H1 (cell line): Measurements from ENCODE around the gene CREG2. TPM values are rescaled to one million over a fixed set of nuclear protein-coding genes. Genes with fewer than 3 reads are reported as not detected.

ENCODE experiments used
- CTCF ChIA-PET: fragments of 300-600 bp; sonication (Branson Sonifier 250); formaldehyde crosslinking; loops from one replicate; lab custom pipeline; 2021; ENCODE audit not compliant: partially characterized antibody; lab: Charles Lee
- POLR2A ChIA-PET: fragments of 300-600 bp; sonication (Branson Sonifier 250); formaldehyde crosslinking; loops from one replicate; lab custom pipeline; 2021; ENCODE audit warnings: inconsistent platforms; ENCODE audit not compliant: partially characterized antibody; lab: Charles Lee
- DNase-seq, 2 experiments: peaks; one replicate each; pipeline versions ENCODE4 v3.0.0 to v3.0.0-alpha.2; 2010 to 2022; ENCODE audit warnings: low spot score in 2 of 2, low read depth in 1 of 2, mixed read lengths in 1 of 2
- FAIRE-seq: peaks from 2 replicates; lab custom pipeline; 2011; peaks lifted over from hg19 to GRCh38; lab: Jason Lieb, UNC
- H2AFZ ChIP-seq: 2 replicates; pipeline ENCODE4 v1.8.1; 2012; ENCODE audit warnings: low read length, inconsistent platforms
- H2AK5ac ChIP-seq: 2 replicates; pipeline ENCODE4 v1.6.1; 2013; ENCODE audit warnings: low read depth, low read length
- H2BK120ac ChIP-seq: replicated peaks from 2 replicates; pipeline ENCODE3; 2013; ENCODE audit warnings: low read depth, low read length, inconsistent platforms
- H2BK12ac ChIP-seq: 2 replicates; pipeline ENCODE4 v1.6.1; 2013; ENCODE audit warnings: low read depth, low read length
- H2BK15ac ChIP-seq: 2 replicates; pipeline ENCODE4 v1.6.1; 2013; ENCODE audit warnings: low read length
- H2BK20ac ChIP-seq: 2 replicates; pipeline ENCODE4 v1.6.1; 2013; ENCODE audit warnings: low read length
- H2BK5ac ChIP-seq: 2 replicates; pipeline ENCODE4 v1.6.1; 2013; ENCODE audit warnings: low read depth, low read length
- H3K14ac ChIP-seq: 2 replicates; pipeline ENCODE4 v1.6.1; 2013; ENCODE audit warnings: inconsistent platforms; ENCODE audit not compliant: insufficient read length
- H3K18ac ChIP-seq: 2 replicates; pipeline ENCODE4 v1.6.1; 2013; ENCODE audit warnings: low read length; ENCODE audit errors: extremely low read depth
- H3K23ac ChIP-seq: 2 replicates; pipeline ENCODE4 v1.6.1; 2013; ENCODE audit warnings: inconsistent platforms; ENCODE audit not compliant: insufficient read length
- H3K23me2 ChIP-seq: 2 replicates; pipeline ENCODE4 v1.6.1; 2013; ENCODE audit warnings: low read depth, low read length
- H3K27ac ChIP-seq: 2 replicates; pipeline ENCODE4 v1.6.1; 2011; ENCODE audit warnings: low read depth, low read length, inconsistent platforms
- H3K27me3 ChIP-seq, 4 experiments: replicated peaks in 1 of 4; 1 replicate in 1 of 4; 2 replicates in 3 of 4; pipeline versions ENCODE4 v1.6.1 to v1.8.1; 2011 to 2013; ENCODE audit warnings: low read length in 3 of 4, mild to moderate bottlenecking in 3 of 4, inconsistent platforms in 2 of 4, mixed read lengths in 2 of 4, moderate library complexity in 1 of 4; ENCODE audit not compliant: control insufficient read depth in 3 of 4, insufficient read depth in 3 of 4; ENCODE audit errors: extremely low read depth in 1 of 4
- H3K36me3 ChIP-seq, 4 experiments: 2 replicates each; pipeline versions ENCODE4 v1.6.1 to v1.8.1; 2011 to 2013; ENCODE audit warnings: mild to moderate bottlenecking in 4 of 4, low read length in 3 of 4, moderate library complexity in 2 of 4, control low read depth in 1 of 4, inconsistent platforms in 1 of 4; ENCODE audit not compliant: insufficient read depth in 4 of 4, control insufficient read depth in 2 of 4
- H3K4ac ChIP-seq: replicated peaks from 2 replicates; pipeline ENCODE3; 2013; ENCODE audit warnings: low read length, low read depth, mixed read lengths, inconsistent platforms; ENCODE audit not compliant: insufficient read length
- H3K4me1 ChIP-seq, 4 experiments: replicated peaks in 1 of 4; 1 replicate in 1 of 4; 2 replicates in 3 of 4; pipeline versions ENCODE4 v1.6.1 to v1.8.1; 2011 to 2013; ENCODE audit warnings: low read length in 3 of 4, inconsistent platforms in 2 of 4, mixed read lengths in 1 of 4; ENCODE audit not compliant: insufficient read depth in 4 of 4, control insufficient read depth in 3 of 4
- H3K4me2 ChIP-seq, 2 experiments: 2 replicates each; pipeline versions ENCODE4 v1.6.1 to v1.8.1; 2011 to 2013; ENCODE audit warnings: low read depth in 2 of 2, low read length in 2 of 2, control low read depth in 1 of 2, inconsistent platforms in 1 of 2, mild to moderate bottlenecking in 1 of 2; ENCODE audit not compliant: insufficient read depth in 1 of 2
- H3K4me3 ChIP-seq, 4 experiments: fragments of 200-600, 300-600 bp in 1 of 4; sonication (generic), shearing (Covaris generic), sonication (Bioruptor Twin) in 1 of 4; 2 replicates each; pipeline versions ENCODE4 v1.5.1 to v1.8.1; 2011 to 2016; ENCODE audit warnings: low read length in 4 of 4, low read depth in 3 of 4, control low read depth in 2 of 4, inconsistent platforms in 2 of 4, mild to moderate bottlenecking in 2 of 4, mixed read lengths in 1 of 4, moderate library complexity in 1 of 4; ENCODE audit not compliant: insufficient read depth in 2 of 4; ENCODE audit errors: extremely low read depth in 1 of 4
- H3K56ac ChIP-seq: replicated peaks from 2 replicates; pipeline ENCODE3; 2013; ENCODE audit warnings: low read depth, mild to moderate bottlenecking, mixed read lengths, low read length, inconsistent platforms; ENCODE audit not compliant: insufficient read length
- H3K79me1 ChIP-seq: 2 replicates; pipeline ENCODE4 v1.6.1; 2013; ENCODE audit warnings: low read depth, low read length, control low read depth
- H3K79me2 ChIP-seq, 2 experiments: 2 replicates each; pipeline versions ENCODE4 v1.6.1 to v1.8.1; 2012 to 2013; ENCODE audit warnings: low read length in 2 of 2, mild to moderate bottlenecking in 2 of 2, inconsistent platforms in 1 of 2; ENCODE audit not compliant: insufficient read depth in 2 of 2, control insufficient read depth in 1 of 2
- H3K9ac ChIP-seq, 4 experiments: replicated peaks in 1 of 4; 1 replicate in 1 of 4; 2 replicates in 3 of 4; pipeline versions ENCODE4 v1.6.1 to v1.8.1; 2011 to 2013; ENCODE audit warnings: low read depth in 3 of 4, low read length in 3 of 4, control low read depth in 2 of 4, mild to moderate bottlenecking in 2 of 4, moderate library complexity in 2 of 4, inconsistent platforms in 1 of 4; ENCODE audit errors: extremely low read depth in 1 of 4
- H3K9me3 ChIP-seq, 2 experiments: 2 replicates each; pipeline versions ENCODE4 v1.6.1 to v1.8.1; 2012 to 2013; ENCODE audit warnings: mild to moderate bottlenecking in 2 of 2, moderate library complexity in 2 of 2, control low read depth in 1 of 2, inconsistent platforms in 1 of 2, low read depth in 1 of 2, low read length in 1 of 2, mixed read lengths in 1 of 2; ENCODE audit not compliant: insufficient read depth in 2 of 2
- H4K20me1 ChIP-seq, 2 experiments: replicated peaks in 1 of 2; 2 replicates each; pipeline versions ENCODE3 to v1.8.1; 2011 to 2013; ENCODE audit warnings: inconsistent platforms in 2 of 2, low read length in 2 of 2, mild to moderate bottlenecking in 1 of 2; ENCODE audit not compliant: insufficient read depth in 2 of 2, control insufficient read depth in 1 of 2
- H4K5ac ChIP-seq: 2 replicates; pipeline ENCODE4 v1.6.1; 2013; ENCODE audit warnings: low read length, low read depth, mixed read lengths, inconsistent platforms; ENCODE audit not compliant: insufficient read length
- H4K8ac ChIP-seq: 2 replicates; pipeline ENCODE4 v1.8.0; 2013; ENCODE audit warnings: mild to moderate bottlenecking, moderate library complexity, low read length, inconsistent platforms; ENCODE audit not compliant: insufficient read depth; ENCODE audit errors: extremely low read depth
- H4K91ac ChIP-seq: replicated peaks from 2 replicates; pipeline ENCODE3; 2013; ENCODE audit warnings: low read length, mixed read lengths, inconsistent platforms; ENCODE audit not compliant: insufficient read length
- BACH1 ChIP-seq: IDR thresholded peaks from 2 replicates; pipeline ENCODE4 v1.6.1; 2012; ENCODE audit warnings: low read length, improper control_type of control experiment
- BCL11A ChIP-seq, 2 experiments: IDR thresholded peaks; one replicate each; pipeline ENCODE4 v1.6.1; 2011; ENCODE audit warnings: low read depth in 2 of 2, low read length in 2 of 2, mild to moderate bottlenecking in 2 of 2
- CHD2 ChIP-seq: IDR thresholded peaks from 2 replicates; pipeline ENCODE4 v1.6.1; 2012; ENCODE audit warnings: low read length, improper control_type of control experiment
- CTBP2 ChIP-seq: IDR thresholded peaks from 2 replicates; pipeline ENCODE4 v1.7.0; 2011; ENCODE audit warnings: borderline replicate concordance, mild to moderate bottlenecking, moderate library complexity, mixed read lengths, low read length; ENCODE audit not compliant: insufficient read depth, insufficient read length
- KDM1A ChIP-seq: fragments of 200-600, 300-600 bp; sonication (generic); IDR thresholded peaks from 2 replicates; pipeline ENCODE4 v1.7.1; 2016; ENCODE audit warnings: mild to moderate bottlenecking, low read length, borderline replicate concordance
- NANOG ChIP-seq: IDR thresholded peaks from 2 replicates; pipeline ENCODE4 v1.6.1; 2011; ENCODE audit warnings: low read length, low read depth, mild to moderate bottlenecking, inconsistent platforms; ENCODE audit not compliant: insufficient read depth, poor library complexity, severe bottlenecking
- POLR2AphosphoS5 ChIP-seq: IDR thresholded peaks from 2 replicates; pipeline ENCODE4 v1.6.1; 2011; ENCODE audit warnings: low read depth, low read length
- RXRA ChIP-seq: IDR thresholded peaks from 2 replicates; pipeline ENCODE4 v1.6.1; 2011; ENCODE audit warnings: low read depth, mild to moderate bottlenecking, low read length, moderate library complexity; ENCODE audit not compliant: insufficient read depth
- SP1 ChIP-seq: IDR thresholded peaks from 2 replicates; pipeline ENCODE4 v1.6.1; 2011; ENCODE audit warnings: low read depth, low read length
- SP4 ChIP-seq: IDR thresholded peaks from 2 replicates; pipeline ENCODE4 v1.6.1; 2012; ENCODE audit warnings: low read length, inconsistent platforms
- YY1 ChIP-seq: IDR thresholded peaks from 2 replicates; pipeline ENCODE4 v1.6.1; 2011; ENCODE audit warnings: low read depth, mild to moderate bottlenecking, low read length
- ZNF274 ChIP-seq: IDR thresholded peaks from 2 replicates; pipeline ENCODE4 v1.7.0; 2012; ENCODE audit warnings: low read length, borderline replicate concordance; ENCODE audit errors: extremely low read depth
- WGBS, 2 experiments: shearing (Covaris generic) in 1 of 2; methylation state at CpG; one replicate each; pipeline versions ENCODE4 v1.1.6 to v1.1.7; 2013 to 2015; ENCODE audit warnings: low lambda C conversion rate in 2 of 2, mixed read lengths in 2 of 2, inconsistent platforms in 1 of 2, low coverage in 1 of 2, missing lambda C conversion rate in 1 of 2; ENCODE audit not compliant: insufficient replicate concordance in 2 of 2, insufficient coverage in 1 of 2, insufficient read length in 1 of 2; ENCODE audit errors: extremely low coverage in 1 of 2, missing lambda C conversion rate in 1 of 2; 5-methylcytosine and 5-hydroxymethylcytosine counted together
- polyA plus RNA-seq, 7 experiments: library from polyadenylated mRNA; depleted of rRNA in 3 of 7; stranded (reverse) in 5 of 7; unstranded in 2 of 7; fragments of >200 nt in 5 of 7; fragments of 200-250 nt in 2 of 7; gene quantifications; 1 replicate in 5 of 7; 2 replicates in 1 of 7; 4 replicates in 1 of 7; pipeline versions ENCODE4 v1.2.1 to v1.2.3, GENCODE V29; 2011 to 2013; ENCODE audit warnings: missing spikeins in 2 of 7, mixed read lengths in 2 of 7
- total RNA-seq: library from RNA; stranded (reverse); fragmentation: NEBNext Ultra II Directional; extraction: Animal tissue kit (Norgen Biotek cat#: 25700); gene quantifications from 2 replicates; pipeline ENCODE4 v1.2.1, GENCODE V29; 2021
- TF ChIP-seq, protein P1 (sequence below): IDR thresholded peaks from 2 replicates; pipeline ENCODE4 v1.6.1; 2012; ENCODE audit warnings: low read length, inconsistent platforms

Gene CREG2
- total and polyA plus RNA-seq, 2 of the 8 experiments (the other 6 are each of a cell fraction or from before 2014, with no cell fraction given) = 2.0 to 2.2 TPM

DNA sequence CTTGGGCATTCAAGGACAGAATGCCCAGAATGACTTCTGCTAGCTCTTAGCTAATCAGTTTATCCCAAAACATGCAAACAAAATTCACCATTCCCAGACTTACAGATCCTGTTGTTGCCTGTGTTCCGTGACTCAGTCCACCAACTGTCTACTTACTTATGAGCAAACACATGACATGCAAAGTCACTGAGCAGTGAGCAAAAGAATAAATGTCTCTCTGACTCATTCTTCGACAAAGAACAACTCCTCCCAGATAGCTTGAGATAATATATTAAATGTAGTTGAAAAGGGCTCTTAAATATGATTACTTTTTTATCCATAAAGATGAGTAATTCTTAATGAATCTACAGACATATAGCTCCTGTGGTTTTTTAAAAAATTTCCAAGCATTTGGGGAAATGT lies 9.0 kb upstream of the CREG2 start:
- H2BK20ac ChIP-seq = no peak overlapping the region
- H4K91ac ChIP-seq = no peak overlapping the region
- H2BK15ac ChIP-seq = no peak overlapping the region
- peaks cover 1 to 7% (median 3%) of the 10 kb centered on the region in 4 experiments; a peak in 4 of 7 replicates for H3K4me1 ChIP-seq
- CTCF ChIA-PET = interaction anchor here (1.2 to 5.4 kb wide), 5 partner anchors 9 to 54 kb away, joined by 3 to 32 read pairs (median 6); partner anchors contain the start of gene CREG2
- H4K8ac ChIP-seq = no peak overlapping the region
- 93% methylated on average over 2 of the region's 2 CpGs; no CpG with 5 or more reads in 1 of the 2 experiments for WGBS, 2 experiments
- no peaks in the 10 kb centered on the region for H3K79me2 ChIP-seq
- H2BK120ac ChIP-seq = no peak overlapping the region
- no peak overlapping the region for H2BK5ac ChIP-seq
- H3K4me3 ChIP-seq = no peak overlapping the region
- H3K79me1 ChIP-seq = no peaks in the 10 kb centered on the region
- H3K27ac ChIP-seq = no peak overlapping the region
- no peak overlapping the region for H3K4me2 ChIP-seq
- no peak overlapping the region for H3K18ac ChIP-seq
- FAIRE-seq (no peak), DNase-seq (no peak)
- H2AFZ ChIP-seq = no peak overlapping the region
- no peak overlapping the region for H2AK5ac ChIP-seq
- H3K4ac ChIP-seq = no peak overlapping the region
- no peaks in the 10 kb centered on the region for H3K23me2 ChIP-seq
- H3K27me3 ChIP-seq = no peaks in the 10 kb centered on the region
- no peaks in the 10 kb centered on the region for H3K9me3 ChIP-seq
- no peak overlapping the region for H3K9ac ChIP-seq
- H3K23ac ChIP-seq = no peak overlapping the region
- H4K20me1 ChIP-seq = no peaks in the 10 kb centered on the region
- POLR2A ChIA-PET = no interaction called here
- no peaks in the 10 kb centered on the region for H3K36me3 ChIP-seq
- H3K14ac ChIP-seq = no peak overlapping the region
- no peak overlapping the region for H2BK12ac ChIP-seq
- H3K56ac ChIP-seq = no peak overlapping the region
- H4K5ac ChIP-seq = no peak overlapping the region
- TF ChIP-seq BACH1 (no peak), BCL11A (IDR thresholded peaks at IDR 0.05; ENCODE audit: low read depth in 2 of 2, low read length in 2 of 2) (no peak), YY1 (no peak), POLR2AphosphoS5 (no peak), NANOG (no peak), SP4 (no peak), CHD2 (no peak), CTBP2 (no peak), SP1 (no peak), KDM1A (no peak), ZNF274 (no peak), RXRA (no peak)
- TF ChIP-seq, protein P1, sequence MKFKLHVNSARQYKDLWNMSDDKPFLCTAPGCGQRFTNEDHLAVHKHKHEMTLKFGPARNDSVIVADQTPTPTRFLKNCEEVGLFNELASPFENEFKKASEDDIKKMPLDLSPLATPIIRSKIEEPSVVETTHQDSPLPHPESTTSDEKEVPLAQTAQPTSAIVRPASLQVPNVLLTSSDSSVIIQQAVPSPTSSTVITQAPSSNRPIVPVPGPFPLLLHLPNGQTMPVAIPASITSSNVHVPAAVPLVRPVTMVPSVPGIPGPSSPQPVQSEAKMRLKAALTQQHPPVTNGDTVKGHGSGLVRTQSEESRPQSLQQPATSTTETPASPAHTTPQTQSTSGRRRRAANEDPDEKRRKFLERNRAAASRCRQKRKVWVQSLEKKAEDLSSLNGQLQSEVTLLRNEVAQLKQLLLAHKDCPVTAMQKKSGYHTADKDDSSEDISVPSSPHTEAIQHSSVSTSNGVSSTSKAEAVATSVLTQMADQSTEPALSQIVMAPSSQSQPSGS = no peak
